NCI-H1417 (cell line): ENCODE results near the gene HBA1.
"Not testable (repeated sequence)": the region's sequence is repeated elsewhere in the genome, so short reads cannot be mapped to it uniquely, and the experiment has no call there.

Experiments
- DNase-seq, 3 experiments: peaks; one replicate each; lab custom pipeline; 2025; lab: John Stamatoyannopoulos, UW

The HBA1 gene

DNA sequence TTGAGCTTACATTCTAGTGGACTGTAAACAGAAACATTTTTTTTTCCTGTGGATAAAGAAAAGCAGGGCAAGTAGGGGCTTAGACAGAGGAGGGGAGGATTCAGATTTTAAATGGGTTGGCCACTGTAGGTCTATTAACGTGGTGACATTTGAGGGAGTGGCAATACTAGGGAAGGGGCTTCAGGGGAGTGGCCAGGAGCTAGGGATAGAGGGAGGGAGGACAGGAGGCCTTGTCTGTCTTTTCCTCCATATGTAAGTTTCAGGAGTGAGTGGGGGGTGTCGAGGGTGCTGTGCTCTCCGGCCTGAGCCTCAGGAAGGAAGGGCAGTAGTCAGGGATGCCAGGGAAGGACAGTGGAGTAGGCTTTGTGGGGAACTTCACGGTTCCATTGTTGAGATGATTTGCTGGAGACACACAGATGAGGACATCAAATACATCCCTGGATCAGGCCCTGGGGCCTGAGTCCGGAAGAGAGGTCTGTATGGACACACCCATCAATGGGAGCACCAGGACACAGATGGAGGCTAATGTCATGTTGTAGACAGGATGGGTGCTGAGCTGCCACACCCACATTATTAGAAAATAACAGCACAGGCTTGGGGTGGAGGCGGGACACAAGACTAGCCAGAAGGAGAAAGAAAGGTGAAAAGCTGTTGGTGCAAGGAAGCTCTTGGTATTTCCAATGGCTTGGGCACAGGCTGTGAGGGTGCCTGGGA is 17.2 kb upstream of the HBA1 start:
- no peak for DNase-seq

DNA sequence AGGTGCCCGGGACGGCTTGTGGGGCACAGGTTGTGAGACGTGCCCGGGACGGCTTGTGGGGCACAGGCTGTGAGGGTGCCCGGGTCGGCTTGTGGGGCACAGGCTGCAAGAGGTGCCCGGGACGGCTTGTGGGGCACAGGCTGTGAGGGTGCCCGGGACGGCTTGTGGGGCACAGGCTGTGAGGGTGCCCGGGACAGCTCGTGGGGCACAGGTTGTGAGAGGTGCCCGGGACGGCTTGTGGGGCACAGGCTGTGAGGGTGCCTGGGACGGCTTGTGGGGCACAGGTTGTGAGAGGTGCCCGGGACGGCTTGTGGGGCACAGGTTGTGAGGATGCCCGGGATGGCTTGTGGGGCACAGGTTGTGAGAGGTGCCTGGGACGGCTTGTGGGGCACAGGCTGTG is 16.2 kb upstream of the HBA1 start:
- DNase-seq, result not testable (repeated sequence)

DNA sequence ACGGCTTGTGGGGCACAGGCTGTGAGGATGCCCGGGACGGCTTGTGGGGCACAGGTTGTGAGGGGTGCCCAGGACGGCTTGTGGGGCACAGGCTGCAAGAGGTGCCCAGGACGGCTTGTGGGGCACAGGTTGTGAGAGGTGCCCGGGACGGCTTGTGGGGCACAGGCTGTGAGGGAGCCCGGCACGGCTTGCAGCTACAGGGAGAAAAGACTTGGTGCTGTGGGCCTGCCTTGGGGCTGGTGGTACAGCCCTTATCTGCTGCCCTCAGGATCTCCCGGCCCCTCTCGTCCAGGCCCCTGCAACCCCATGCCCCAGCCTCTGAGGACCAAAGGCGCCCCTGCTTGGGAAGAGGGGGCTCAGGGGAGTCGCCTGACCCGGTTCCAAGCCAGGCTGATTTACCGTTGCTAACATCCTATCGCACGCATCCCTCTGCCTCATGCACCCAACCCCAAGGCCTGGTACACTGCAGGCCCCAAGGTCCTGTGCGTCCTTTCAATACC is 15.7 kb upstream of the HBA1 start:
- no peak for DNase-seq

DNA sequence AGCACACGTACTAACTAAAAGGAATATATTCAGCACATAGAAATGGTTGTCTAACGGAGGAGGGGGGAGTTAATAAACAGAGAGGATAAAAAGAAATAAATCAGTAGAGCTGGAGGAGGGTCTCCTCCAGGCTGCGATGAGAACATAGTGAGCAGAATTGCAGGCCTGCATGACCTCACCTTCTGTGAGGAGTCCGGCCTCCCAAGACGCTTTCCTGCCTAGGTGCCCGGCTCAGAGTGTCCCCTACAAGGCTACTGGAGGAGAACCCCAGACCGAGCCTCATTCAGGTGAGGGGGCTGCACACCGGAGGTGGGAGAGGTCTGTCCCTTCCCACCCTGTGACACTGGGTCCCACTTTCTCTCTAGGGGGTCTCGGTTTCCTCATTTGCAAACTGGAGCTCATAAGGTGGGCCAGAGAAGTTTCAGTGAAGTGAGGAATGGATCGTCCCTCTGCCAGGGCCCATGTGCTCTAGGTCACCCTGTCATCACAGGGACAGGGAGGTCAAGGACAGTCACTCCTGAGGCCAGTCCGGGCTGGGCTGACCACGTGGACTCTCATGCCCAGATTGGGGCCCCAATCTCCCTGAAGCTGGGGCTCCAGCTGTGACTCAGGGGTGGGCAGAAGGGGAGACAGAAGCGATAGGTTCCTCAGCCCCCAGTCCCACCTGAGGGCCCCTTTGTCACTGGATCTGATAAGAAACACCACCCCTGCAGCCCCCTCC is 14.0 kb upstream of the HBA1 start:
- DNase-seq, result no peak

DNA sequence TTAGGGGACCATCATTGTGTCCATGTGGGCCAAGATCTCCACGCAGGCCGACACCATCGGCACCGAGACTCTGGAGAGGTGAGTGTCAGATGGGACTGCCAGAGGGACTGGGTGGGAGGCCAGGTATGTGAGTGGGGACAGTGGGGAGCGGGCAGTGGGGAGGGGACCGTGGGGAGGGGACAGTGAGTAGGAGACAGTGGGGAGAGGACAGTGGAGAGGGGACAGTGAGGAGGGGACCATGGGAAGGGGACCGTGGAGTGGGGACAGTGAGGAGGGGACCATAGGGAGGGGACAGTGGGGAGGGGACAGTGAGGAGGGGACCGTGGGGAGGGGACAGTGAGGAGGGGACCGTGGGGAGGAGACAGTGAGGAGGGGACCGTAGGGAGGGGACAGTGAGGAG is 13.3 kb upstream of the HBA1 start:
- not testable (repeated sequence) for DNase-seq

DNA sequence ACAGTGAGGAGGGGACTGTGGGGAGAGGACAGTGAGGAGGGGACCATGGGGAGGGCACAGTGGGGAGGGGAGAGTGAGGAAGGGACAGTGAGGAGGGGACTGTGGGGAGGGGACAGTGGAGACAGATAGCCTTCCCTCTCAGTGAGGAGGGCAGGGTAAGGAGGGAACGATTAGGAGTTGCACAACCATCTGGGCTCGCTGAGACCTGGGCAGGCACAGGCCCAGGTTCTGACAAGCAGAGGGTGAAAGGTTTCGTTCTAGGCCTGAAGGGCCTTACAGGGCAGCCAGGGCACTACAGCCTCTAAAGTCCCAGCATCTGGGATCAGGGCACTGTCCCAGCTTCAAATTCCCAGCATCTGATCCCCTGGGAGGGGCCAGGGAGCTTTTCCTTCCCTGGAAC is 12.8 kb upstream of the HBA1 start:
- DNase-seq, result not testable (repeated sequence)

DNA sequence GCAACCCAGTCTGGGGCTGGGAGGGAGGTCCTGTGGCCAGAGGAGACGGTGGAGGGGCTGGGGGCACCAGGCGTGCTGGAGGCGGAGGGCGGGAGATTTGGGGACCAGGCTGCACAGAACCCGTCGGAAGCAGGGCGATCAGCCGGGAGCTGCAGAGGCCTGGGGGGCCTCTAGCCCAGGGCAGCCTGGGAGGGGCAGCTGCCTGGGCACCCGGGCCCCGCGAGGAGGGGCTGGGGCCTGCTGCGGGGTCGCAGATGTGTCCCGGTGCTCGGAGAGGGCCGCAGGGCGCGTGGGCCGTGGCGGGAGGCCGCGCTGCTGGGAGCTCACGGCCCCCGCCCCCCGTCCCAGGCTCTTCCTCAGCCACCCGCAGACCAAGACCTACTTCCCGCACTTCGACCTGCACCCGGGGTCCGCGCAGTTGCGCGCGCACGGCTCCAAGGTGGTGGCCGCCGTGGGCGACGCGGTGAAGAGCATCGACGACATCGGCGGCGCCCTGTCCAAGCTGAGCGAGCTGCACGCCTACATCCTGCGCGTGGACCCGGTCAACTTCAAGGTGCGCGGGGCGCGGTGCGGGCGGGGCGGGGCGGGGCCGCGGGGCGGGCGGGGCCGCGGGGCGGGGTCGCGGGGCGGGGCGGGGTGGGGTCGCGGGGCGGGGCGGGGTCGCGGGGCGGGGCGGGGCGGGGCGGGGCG is 12.2 kb upstream of the HBA1 start:
- not testable (repeated sequence) for DNase-seq

DNA sequence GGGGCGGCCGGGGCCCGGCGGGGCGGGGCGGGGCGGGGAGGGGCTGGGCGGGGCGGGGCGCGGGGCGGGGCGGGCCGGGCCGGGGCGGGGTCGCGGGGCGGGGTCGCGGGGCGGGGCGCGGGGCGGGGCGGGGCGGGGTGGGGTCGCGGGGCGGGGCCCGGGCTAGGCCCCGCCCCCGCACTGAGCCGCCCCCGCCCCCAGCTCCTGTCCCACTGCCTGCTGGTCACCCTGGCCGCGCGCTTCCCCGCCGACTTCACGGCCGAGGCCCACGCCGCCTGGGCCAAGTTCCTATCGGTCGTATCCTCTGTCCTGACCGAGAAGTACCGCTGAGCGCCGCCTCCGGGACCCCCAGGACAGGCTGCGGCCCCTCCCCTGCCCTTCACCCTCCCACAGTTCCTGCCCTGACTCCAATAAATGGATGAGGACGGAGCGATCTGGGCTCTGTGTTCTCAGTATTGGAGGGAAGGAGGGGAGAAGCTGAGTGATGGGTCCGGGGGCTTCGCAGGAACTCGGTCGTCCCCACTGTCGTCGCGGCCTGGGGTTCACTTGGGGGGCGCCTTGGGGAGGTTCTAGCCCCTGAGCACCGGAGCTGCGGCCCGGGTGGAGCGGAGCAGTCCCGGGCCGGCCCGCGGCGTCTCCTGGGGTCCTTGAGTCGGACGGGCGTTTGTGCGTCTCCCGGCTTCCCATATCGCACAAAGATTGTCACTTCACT is 11.5 kb upstream of the HBA1 start:
- DNase-seq, result no peak

DNA sequence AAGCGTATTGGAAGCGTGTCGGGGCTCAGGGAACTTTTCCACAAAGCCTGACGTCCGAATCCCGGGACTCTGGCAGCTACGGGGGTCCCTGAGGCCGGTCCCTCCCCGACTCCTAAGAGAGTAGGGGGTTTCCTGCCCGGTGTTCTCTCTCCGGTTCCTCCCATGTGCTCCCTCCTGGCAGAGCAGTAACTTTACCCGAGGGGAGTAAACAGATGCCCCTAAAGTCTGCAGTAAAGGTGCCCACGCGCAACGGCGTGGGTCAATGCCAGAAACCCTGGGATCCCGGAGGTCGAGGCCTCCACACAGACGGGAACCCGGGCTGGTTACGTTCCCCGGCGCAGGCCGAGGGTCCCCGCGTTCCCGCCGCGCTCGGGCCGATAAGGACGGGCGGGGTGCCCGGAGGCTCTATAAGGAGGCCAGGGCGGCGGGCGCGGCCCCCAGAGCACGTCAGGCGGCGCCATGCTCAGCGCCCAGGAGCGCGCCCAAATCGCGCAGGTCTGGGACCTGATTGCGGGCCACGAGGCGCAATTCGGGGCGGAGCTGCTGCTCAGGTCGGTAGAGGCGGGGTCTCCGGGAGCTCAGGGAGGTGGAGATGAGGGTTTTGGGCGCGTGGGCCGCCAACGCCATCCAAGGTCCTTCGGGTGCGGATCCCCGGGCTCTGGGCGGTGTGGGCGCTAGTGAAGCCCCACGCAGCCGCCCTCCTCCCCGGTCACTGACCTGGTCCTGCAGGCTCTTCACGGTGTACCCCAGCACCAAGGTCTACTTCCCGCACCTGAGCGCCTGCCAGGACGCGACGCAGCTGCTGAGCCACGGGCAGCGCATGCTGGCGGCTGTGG is 10.7 kb upstream of the HBA1 start, which contains the start of gene HBM:
Gene HBM (plus strand): TSS at position 440 of the 836 bp plus-strand sequence. CDS start 20 bp downstream, at position 460.
- DNase-seq, result peak in 2 of 3 experiments; percentile 23 to 37

DNA sequence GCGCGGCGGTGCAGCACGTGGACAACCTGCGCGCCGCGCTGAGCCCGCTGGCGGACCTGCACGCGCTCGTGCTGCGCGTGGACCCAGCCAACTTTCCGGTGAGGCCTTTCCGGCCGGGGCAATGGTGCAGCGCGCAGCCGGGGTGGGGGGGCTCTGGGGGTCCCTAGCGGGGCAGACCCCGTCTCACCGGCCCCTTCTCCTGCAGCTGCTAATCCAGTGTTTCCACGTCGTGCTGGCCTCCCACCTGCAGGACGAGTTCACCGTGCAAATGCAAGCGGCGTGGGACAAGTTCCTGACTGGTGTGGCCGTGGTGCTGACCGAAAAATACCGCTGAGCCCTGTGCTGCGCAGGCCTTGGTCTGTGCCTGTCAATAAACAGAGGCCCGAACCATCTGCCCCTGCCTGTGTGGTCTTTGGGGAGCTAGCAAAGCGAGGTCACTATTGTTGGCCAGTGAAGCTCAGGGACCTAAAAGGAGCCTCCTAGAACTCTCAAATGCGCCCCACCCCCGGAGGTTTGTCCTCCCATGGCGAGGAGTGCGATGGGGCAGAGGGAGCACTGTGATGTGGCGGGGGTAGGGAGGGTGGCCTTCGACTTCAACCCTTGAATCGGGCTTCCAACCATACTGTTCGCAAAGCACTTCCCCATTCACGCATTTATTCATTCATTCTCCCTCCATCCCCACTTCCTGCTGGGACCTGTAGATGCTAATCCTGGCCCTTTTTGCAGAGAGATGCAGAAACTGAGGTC is 9.9 kb upstream of the HBA1 start:
- DNase-seq, result no peak

DNA sequence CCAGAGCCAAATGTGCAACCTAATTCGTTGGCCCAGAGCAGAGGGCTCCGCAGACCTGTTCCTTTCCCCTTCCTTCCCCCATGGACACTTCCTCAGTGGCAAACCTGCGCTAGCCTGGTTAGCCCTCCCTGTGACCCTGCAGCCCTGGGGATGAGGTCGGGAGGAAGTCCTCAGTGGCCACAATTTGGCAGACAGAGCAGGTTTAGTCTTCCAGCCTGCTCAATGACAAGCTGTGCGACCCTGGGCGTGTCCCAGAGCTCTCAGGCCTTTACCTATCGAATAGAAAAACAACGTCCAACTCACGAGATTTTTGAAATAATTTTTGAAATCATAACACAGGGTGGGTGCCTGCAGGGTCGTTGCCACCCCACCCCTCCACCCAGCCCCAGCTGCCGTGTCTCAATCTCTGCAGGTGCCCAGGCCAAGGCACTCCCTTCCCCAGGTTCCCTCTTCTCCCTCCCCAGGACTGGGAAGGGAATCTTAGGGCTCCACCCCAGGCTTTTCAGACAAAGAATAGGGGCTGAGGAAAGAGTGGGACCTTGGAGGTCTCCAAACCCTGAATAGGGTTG is 9.3 kb upstream of the HBA1 start:
- DNase-seq, result no peak

DNA sequence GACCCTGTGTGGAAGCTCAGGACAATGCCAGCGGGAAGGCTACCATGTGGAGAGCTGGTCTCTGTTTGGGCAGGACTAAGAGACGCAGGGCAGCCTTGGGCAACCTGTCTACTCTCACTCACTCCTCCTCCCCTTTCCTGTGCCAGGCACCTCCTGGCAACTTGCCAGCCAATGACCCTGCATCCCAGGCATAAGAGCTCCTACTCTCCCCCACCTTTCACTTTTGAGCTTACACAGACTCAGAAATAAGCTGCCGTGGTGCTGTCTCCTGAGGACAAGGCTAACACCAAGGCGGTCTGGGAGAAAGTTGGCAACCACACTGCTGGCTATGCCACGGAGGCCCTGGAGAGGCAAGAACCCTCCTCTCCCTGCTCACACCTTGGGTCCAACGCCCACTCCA is 8.1 kb upstream of the HBA1 start:
- DNase-seq, result peak in 2 of 3 experiments; percentile 26 to 74

DNA sequence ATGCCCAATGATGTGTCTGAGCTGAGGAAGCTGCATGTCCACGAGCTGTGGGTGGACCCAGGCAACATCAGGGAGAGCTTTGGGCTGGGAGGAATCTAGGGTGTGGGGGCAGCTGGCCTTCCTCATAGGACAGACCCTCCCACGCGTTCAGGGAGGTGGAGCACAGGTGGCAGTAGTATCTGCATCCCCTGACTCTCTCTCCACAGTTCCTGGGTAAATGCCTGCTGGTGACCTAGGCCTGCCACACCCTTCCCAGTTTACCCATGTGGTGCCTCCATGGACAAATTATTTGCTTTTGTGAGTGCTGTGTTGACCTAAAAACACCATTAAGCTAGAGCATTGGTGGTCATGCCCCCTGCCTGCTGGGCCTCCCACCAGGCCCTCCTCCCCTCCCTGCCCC is 7.5 kb upstream of the HBA1 start:
- DNase-seq, result no peak

DNA sequence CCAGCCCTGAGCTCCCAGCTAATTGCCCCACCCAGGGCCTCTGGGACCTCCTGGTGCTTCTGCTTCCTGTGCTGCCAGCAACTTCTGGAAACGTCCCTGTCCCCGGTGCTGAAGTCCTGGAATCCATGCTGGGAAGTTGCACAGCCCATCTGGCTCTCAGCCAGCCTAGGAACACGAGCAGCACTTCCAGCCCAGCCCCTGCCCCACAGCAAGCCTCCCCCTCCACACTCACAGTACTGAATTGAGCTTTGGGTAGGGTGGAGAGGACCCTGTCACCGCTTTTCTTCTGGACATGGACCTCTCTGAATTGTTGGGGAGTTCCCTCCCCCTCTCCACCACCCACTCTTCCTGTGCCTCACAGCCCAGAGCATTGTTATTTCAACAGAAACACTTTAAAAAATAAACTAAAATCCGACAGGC is 6.4 kb upstream of the HBA1 start:
- DNase-seq, result peak in 1 of 3 experiments; percentile 9

DNA sequence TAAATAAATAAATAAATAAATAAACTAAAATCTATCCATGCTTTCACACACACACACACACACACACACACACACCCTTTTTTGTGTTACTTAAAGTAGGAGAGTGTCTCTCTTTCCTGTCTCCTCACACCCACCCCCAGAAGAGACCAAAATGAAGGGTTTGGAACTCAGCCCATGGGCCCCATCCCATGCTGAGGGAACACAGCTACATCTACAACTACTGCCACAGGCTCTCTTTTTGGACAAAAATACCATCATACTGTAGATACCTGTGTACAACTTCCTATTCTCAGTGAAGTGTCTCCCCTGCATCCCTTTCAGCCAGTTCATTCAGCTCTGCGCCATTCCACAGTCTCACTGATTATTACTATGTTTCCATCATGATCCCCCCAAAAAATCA is 5.7 kb upstream of the HBA1 start:
- DNase-seq, result no peak

DNA sequence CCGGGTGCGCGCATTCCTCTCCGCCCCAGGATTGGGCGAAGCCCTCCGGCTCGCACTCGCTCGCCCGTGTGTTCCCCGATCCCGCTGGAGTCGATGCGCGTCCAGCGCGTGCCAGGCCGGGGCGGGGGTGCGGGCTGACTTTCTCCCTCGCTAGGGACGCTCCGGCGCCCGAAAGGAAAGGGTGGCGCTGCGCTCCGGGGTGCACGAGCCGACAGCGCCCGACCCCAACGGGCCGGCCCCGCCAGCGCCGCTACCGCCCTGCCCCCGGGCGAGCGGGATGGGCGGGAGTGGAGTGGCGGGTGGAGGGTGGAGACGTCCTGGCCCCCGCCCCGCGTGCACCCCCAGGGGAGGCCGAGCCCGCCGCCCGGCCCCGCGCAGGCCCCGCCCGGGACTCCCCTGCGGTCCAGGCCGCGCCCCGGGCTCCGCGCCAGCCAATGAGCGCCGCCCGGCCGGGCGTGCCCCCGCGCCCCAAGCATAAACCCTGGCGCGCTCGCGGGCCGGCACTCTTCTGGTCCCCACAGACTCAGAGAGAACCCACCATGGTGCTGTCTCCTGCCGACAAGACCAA is 4.0 kb upstream of the HBA1 start, which contains the start of gene HBA2:
Gene HBA2 (plus strand): TSS at position 503 of the 568 bp plus-strand sequence. CDS start 37 bp downstream, at position 540.
- DNase-seq, result not testable (repeated sequence)

DNA sequence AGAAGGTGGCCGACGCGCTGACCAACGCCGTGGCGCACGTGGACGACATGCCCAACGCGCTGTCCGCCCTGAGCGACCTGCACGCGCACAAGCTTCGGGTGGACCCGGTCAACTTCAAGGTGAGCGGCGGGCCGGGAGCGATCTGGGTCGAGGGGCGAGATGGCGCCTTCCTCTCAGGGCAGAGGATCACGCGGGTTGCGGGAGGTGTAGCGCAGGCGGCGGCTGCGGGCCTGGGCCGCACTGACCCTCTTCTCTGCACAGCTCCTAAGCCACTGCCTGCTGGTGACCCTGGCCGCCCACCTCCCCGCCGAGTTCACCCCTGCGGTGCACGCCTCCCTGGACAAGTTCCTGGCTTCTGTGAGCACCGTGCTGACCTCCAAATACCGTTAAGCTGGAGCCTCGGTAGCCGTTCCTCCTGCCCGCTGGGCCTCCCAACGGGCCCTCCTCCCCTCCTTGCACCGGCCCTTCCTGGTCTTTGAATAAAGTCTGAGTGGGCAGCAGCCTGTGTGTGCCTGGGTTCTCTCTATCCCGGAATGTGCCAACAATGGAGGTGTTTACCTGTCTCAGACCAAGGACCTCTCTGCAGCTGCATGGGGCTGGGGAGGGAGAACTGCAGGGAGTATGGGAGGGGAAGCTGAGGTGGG is 3.1 kb upstream of the HBA1 start:
- DNase-seq, result peak in 1 of 3 experiments; percentile 45

DNA sequence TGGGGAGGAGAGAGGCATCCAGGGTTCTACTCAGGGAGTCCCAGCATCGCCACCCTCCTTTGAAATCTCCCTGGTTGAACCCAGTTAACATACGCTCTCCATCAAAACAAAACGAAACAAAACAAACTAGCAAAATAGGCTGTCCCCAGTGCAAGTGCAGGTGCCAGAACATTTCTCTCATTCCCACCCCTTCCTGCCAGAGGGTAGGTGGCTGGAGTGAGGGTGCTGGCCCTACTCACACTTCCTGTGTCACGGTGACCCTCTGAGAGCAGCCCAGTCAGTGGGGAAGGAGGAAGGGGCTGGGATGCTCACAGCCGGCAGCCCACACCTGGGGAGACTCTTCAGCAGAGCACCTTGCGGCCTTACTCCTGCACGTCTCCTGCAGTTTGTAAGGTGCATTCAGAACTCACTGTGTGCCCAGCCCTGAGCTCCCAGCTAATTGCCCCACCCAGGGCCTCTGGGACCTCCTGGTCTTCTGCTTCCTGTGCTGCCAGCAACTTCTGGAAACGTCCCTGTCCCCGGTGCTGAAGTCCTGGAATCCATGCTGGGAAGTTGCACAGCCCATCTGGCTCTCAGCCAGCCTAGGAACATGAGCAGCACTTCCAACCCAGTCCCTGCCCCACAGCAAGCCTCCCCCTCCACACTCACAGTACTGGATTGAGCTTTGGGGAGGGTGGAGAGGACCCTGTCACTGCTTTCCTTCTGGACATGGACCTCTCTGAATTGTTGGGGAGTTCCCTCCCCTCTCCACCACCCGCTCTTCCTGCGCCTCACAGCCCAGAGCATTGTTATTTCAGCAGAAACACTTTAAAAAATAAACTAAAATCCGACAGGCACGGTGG is 2.3 kb upstream of the HBA1 start:
- not testable (repeated sequence) for DNase-seq
